Vein endothelial cell (primary cell): ENCODE data around the gene NSL1. TPM values are rescaled to one million over a fixed set of nuclear protein-coding genes. Genes with fewer than 3 reads are reported as not detected.

Experiments
- total RNA-seq: library from RNA; depleted of rRNA; stranded (reverse); fragments of >200 nt; gene quantifications from 2 replicates; pipeline ENCODE4 v1.2.3, GENCODE V29; 2012

NSL1 gene, protein sequence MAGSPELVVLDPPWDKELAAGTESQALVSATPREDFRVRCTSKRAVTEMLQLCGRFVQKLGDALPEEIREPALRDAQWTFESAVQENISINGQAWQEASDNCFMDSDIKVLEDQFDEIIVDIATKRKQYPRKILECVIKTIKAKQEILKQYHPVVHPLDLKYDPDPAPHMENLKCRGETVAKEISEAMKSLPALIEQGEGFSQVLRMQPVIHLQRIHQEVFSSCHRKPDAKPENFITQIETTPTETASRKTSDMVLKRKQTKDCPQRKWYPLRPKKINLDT
- 24.2 and 27.8 TPM in 2 replicates for total RNA-seq

GRCh38 chr1:212791676-212792395, at the start of gene NSL1, which contains the start of gene TATDN3:
Gene NSL1 (minus strand): TSS chr1:212791777. CDS start chr1:212791763, 14 bp downstream.
Gene TATDN3 (plus strand): TSS chr1:212791894. CDS start chr1:212791922, 28 bp downstream.

GRCh38 chr1:212699625-212700222, 91.9 kb downstream of the NSL1 start, which contains the start of gene BATF3:
Gene BATF3 (minus strand): TSS chr1:212699840. CDS start chr1:212699762, 78 bp downstream.

Other genes starting within 250 kb of the NSL1 start
- gene ATF3, start 183.0 kb downstream of the NSL1 start, total RNA-seq = 1.1 and 2.3 TPM in 2 replicates
- 0.33 and 1.2 TPM in 2 replicates for gene BATF3, start 91.9 kb downstream of the NSL1 start, total RNA-seq
- 8.0 and 9.8 TPM in 2 replicates for gene TATDN3, start 117 bp upstream of the NSL1 start, total RNA-seq
- gene SPATA45, start 55.9 kb upstream of the NSL1 start, total RNA-seq = not detected in 2 replicates
- gene FLVCR1, start 66.5 kb upstream of the NSL1 start, total RNA-seq = 6.9 and 9.5 TPM in 2 replicates
- gene VASH2, start 158.8 kb upstream of the NSL1 start, total RNA-seq = under 0.01 and 0.10 TPM in 2 replicates
- gene ANGEL2, start 224.1 kb upstream of the NSL1 start, total RNA-seq = 39.2 and 50.2 TPM in 2 replicates